Measurements from ENCODE around the gene RNF113B.
A peak's percentile ranks its signal among the peaks of the same experiment; 100 is the strongest.

RNF113B gene

GRCh38 chr13:98187965-98188261 lies 10.8 kb upstream of the RNF113B start:
- H3K36me3 ChIP-seq (ENCODE audit: insufficient read depth, low read length) = no peaks in the 10 kb centered on the region
- peak overlapping the region; percentile 37 for H3K27ac ChIP-seq (ENCODE audit: low read depth, low read length)
- no peak overlapping the region for H3K9ac ChIP-seq (ENCODE audit: low read length)
- no peaks in the 10 kb centered on the region for H3K9me3 ChIP-seq (ENCODE audit: low read length)
- peaks cover 10% of the 10 kb centered on the region for H3K4me1 ChIP-seq (ENCODE audit: insufficient read depth, low read length)
- no peak overlapping the region for H3K4me3 ChIP-seq (ENCODE audit: low read depth in 1 of 2, low read length in 2 of 2)
- no peaks in the 10 kb centered on the region for H3K27me3 ChIP-seq (ENCODE audit: control insufficient read depth in 1 of 2, insufficient read depth in 2 of 2, low read length in 2 of 2)

GRCh38 chr13:98187155-98187964 lies 10.3 kb upstream of the RNF113B start:
- Histone ChIP-seq H3K27ac (ENCODE audit: low read depth, low read length) (peak overlapping the region; percentile 37), H3K9me3 (ENCODE audit: low read length) (no peaks in the 10 kb centered on the region), H3K4me3 (ENCODE audit: low read depth in 1 of 2, low read length in 2 of 2) (no peak overlapping the region), H3K27me3 (ENCODE audit: control insufficient read depth in 1 of 2, insufficient read depth in 2 of 2, low read length in 2 of 2) (no peaks in the 10 kb centered on the region), H3K4me1 (ENCODE audit: insufficient read depth, low read length) (peaks cover 14% of the 10 kb centered on the region), H3K9ac (ENCODE audit: low read length) (no peak overlapping the region), H3K36me3 (ENCODE audit: insufficient read depth, low read length) (no peaks in the 10 kb centered on the region)

GRCh38 chr13:98184792-98185191 lies 7.7 kb upstream of the RNF113B start:
- Histone ChIP-seq H3K4me1 (ENCODE audit: insufficient read depth, low read length) (peaks cover 15% of the 10 kb centered on the region), H3K36me3 (ENCODE audit: insufficient read depth, low read length) (no peaks in the 10 kb centered on the region), H3K27ac (ENCODE audit: low read depth, low read length) (no peak overlapping the region), H3K4me3 (ENCODE audit: low read depth in 1 of 2, low read length in 2 of 2) (no peak overlapping the region), H3K9ac (ENCODE audit: low read length) (no peak overlapping the region), H3K9me3 (ENCODE audit: low read length) (no peaks in the 10 kb centered on the region), H3K27me3 (ENCODE audit: control insufficient read depth in 1 of 2, insufficient read depth in 2 of 2, low read length in 2 of 2) (no peaks in the 10 kb centered on the region)

GRCh38 chr13:98182589-98182988 lies 5.5 kb upstream of the RNF113B start:
- H3K9ac ChIP-seq (ENCODE audit: low read length) = no peak overlapping the region
- no peaks in the 10 kb centered on the region for H3K27me3 ChIP-seq (ENCODE audit: control insufficient read depth in 1 of 2, insufficient read depth in 2 of 2, low read length in 2 of 2)
- H3K4me3 ChIP-seq (ENCODE audit: low read depth in 1 of 2, low read length in 2 of 2) = no peak overlapping the region
- H3K4me1 ChIP-seq (ENCODE audit: insufficient read depth, low read length) = peaks cover 11% of the 10 kb centered on the region
- H3K27ac ChIP-seq (ENCODE audit: low read depth, low read length) = no peak overlapping the region
- no peaks in the 10 kb centered on the region for H3K9me3 ChIP-seq (ENCODE audit: low read length)
- H3K36me3 ChIP-seq (ENCODE audit: insufficient read depth, low read length) = no peaks in the 10 kb centered on the region

- H3K9me3 ChIP-seq (ENCODE audit: low read length) = no peaks in the 10 kb centered on the region
- H3K9ac ChIP-seq (ENCODE audit: low read length) = no peak overlapping the region
- no peaks in the 10 kb centered on the region for H3K36me3 ChIP-seq (ENCODE audit: insufficient read depth, low read length)
- no peak overlapping the region for H3K27ac ChIP-seq (ENCODE audit: low read depth, low read length)
- H3K27me3 ChIP-seq (ENCODE audit: control insufficient read depth in 1 of 2, insufficient read depth in 2 of 2, low read length in 2 of 2) = no peaks in the 10 kb centered on the region
- H3K4me3 ChIP-seq (ENCODE audit: low read depth in 1 of 2, low read length in 2 of 2) = no peak overlapping the region
- peaks cover 7% of the 10 kb centered on the region for H3K4me1 ChIP-seq (ENCODE audit: insufficient read depth, low read length)
Observed at GRCh38 chr13:98182153-98182552, 5.1 kb upstream of the RNF113B start.

- no peaks in the 10 kb centered on the region for H3K9me3 ChIP-seq (ENCODE audit: low read length)
- H3K4me1 ChIP-seq (ENCODE audit: insufficient read depth, low read length) = peaks cover 6% of the 10 kb centered on the region
- no peaks in the 10 kb centered on the region for H3K27me3 ChIP-seq (ENCODE audit: control insufficient read depth in 1 of 2, insufficient read depth in 2 of 2, low read length in 2 of 2)
- H3K9ac ChIP-seq (ENCODE audit: low read length) = no peak overlapping the region
- no peaks in the 10 kb centered on the region for H3K36me3 ChIP-seq (ENCODE audit: insufficient read depth, low read length)
- no peak overlapping the region for H3K27ac ChIP-seq (ENCODE audit: low read depth, low read length)
- no peak overlapping the region for H3K4me3 ChIP-seq (ENCODE audit: low read depth in 1 of 2, low read length in 2 of 2)
Observed at GRCh38 chr13:98181111-98181815, 4.2 kb upstream of the RNF113B start.

GRCh38 chr13:98180092-98180491 lies 3.0 kb upstream of the RNF113B start:
- Histone ChIP-seq H3K27me3 (ENCODE audit: control insufficient read depth in 1 of 2, insufficient read depth in 2 of 2, low read length in 2 of 2) (no peaks in the 10 kb centered on the region), H3K4me3 (ENCODE audit: low read depth in 1 of 2, low read length in 2 of 2) (no peak overlapping the region), H3K4me1 (ENCODE audit: insufficient read depth, low read length) (peaks cover 8% of the 10 kb centered on the region), H3K9me3 (ENCODE audit: low read length) (no peaks in the 10 kb centered on the region), H3K9ac (ENCODE audit: low read length) (no peak overlapping the region), H3K27ac (ENCODE audit: low read depth, low read length) (no peak overlapping the region), H3K36me3 (ENCODE audit: insufficient read depth, low read length) (no peaks in the 10 kb centered on the region)

- Histone ChIP-seq H3K4me1 (ENCODE audit: insufficient read depth, low read length) (peaks cover 42% of the 10 kb centered on the region), H3K36me3 (ENCODE audit: insufficient read depth, low read length) (no peaks in the 10 kb centered on the region), H3K9me3 (ENCODE audit: low read length) (no peaks in the 10 kb centered on the region), H3K27ac (ENCODE audit: low read depth, low read length) (no peak overlapping the region), H3K4me3 (ENCODE audit: low read depth in 1 of 2, low read length in 2 of 2) (no peak overlapping the region), H3K27me3 (ENCODE audit: control insufficient read depth in 1 of 2, insufficient read depth in 2 of 2, low read length in 2 of 2) (no peaks in the 10 kb centered on the region), H3K9ac (ENCODE audit: low read length) (no peak overlapping the region)
Observed at GRCh38 chr13:98175823-98176222, 1.2 kb downstream of the RNF113B start.

- Histone ChIP-seq H3K9me3 (ENCODE audit: low read length) (no peaks in the 10 kb centered on the region), H3K4me3 (ENCODE audit: low read depth in 1 of 2, low read length in 2 of 2) (no peak overlapping the region), H3K27ac (ENCODE audit: low read depth, low read length) (no peak overlapping the region), H3K27me3 (ENCODE audit: control insufficient read depth in 1 of 2, insufficient read depth in 2 of 2, low read length in 2 of 2) (no peaks in the 10 kb centered on the region), H3K9ac (ENCODE audit: low read length) (no peak overlapping the region), H3K4me1 (ENCODE audit: insufficient read depth, low read length) (peaks cover 42% of the 10 kb centered on the region), H3K36me3 (ENCODE audit: insufficient read depth, low read length) (no peaks in the 10 kb centered on the region)
Observed at GRCh38 chr13:98175043-98175442, 2.0 kb downstream of the RNF113B start.

- Histone ChIP-seq H3K9me3 (ENCODE audit: low read length) (no peaks in the 10 kb centered on the region), H3K27me3 (ENCODE audit: control insufficient read depth in 1 of 2, insufficient read depth in 2 of 2, low read length in 2 of 2) (no peaks in the 10 kb centered on the region), H3K27ac (ENCODE audit: low read depth, low read length) (no peak overlapping the region), H3K4me1 (ENCODE audit: insufficient read depth, low read length) (peaks cover 42% of the 10 kb centered on the region), H3K36me3 (ENCODE audit: insufficient read depth, low read length) (no peaks in the 10 kb centered on the region), H3K4me3 (ENCODE audit: low read depth in 1 of 2, low read length in 2 of 2) (no peak overlapping the region), H3K9ac (ENCODE audit: low read length) (no peak overlapping the region)
Observed at GRCh38 chr13:98174307-98174706, 2.8 kb downstream of the RNF113B start.

GRCh38 chr13:98173431-98174152 lies 3.5 kb downstream of the RNF113B start:
- Histone ChIP-seq H3K4me1 (ENCODE audit: insufficient read depth, low read length) (peaks cover 42% of the 10 kb centered on the region), H3K9ac (ENCODE audit: low read length) (peak overlapping the region; percentile 22), H3K27me3 (ENCODE audit: control insufficient read depth in 1 of 2, insufficient read depth in 2 of 2, low read length in 2 of 2) (no peaks in the 10 kb centered on the region), H3K4me3 (ENCODE audit: low read depth in 1 of 2, low read length in 2 of 2) (peak overlapping the region in 1 of 2 donors; percentile 19), H3K27ac (ENCODE audit: low read depth, low read length) (peak overlapping the region; percentile 71), H3K9me3 (ENCODE audit: low read length) (no peaks in the 10 kb centered on the region), H3K36me3 (ENCODE audit: insufficient read depth, low read length) (no peaks in the 10 kb centered on the region)
